ENCODE results near the gene PCSK6. TPM values are rescaled to one million over a fixed set of nuclear protein-coding genes. Genes with fewer than 3 reads are reported as not detected.

The PCSK6 gene
- polyA plus RNA-seq, 2 donors, result 5.4 to 6.5 TPM

- Histone ChIP-seq H3K36me3 (ENCODE audit: control insufficient read depth in 2 of 2, insufficient read depth in 2 of 2, low read length in 1 of 2) (no peaks in the 10 kb centered on the region), H3K9me3 (ENCODE audit: control insufficient read depth in 2 of 2, insufficient read depth in 1 of 2, low read depth in 1 of 2, low read length in 1 of 2) (no peaks in the 10 kb centered on the region), H3K4me3 (ENCODE audit: low read depth in 1 of 2, low read length in 2 of 2) (no peak overlapping the region), H3K4me1 (ENCODE audit: control insufficient read depth in 2 of 2, insufficient read depth in 2 of 2, low read length in 1 of 2) (no peaks in the 10 kb centered on the region), H3K27ac (ENCODE audit: low read depth in 2 of 2, low read length in 1 of 2) (no peak overlapping the region), H3K27me3 (ENCODE audit: control insufficient read depth in 1 of 2, insufficient read depth in 2 of 2, low read length in 2 of 2) (no peaks in the 10 kb centered on the region)
- WGBS, 2 donors, result 92 to 96% methylated on average over 11 of the region's 11 CpGs
These were observed 118.0 kb downstream of the PCSK6 start for GRCh38 chr15:101371519-101371918.

GRCh38 chr15:101371081-101371480 lies 118.4 kb downstream of the PCSK6 start:
- no peaks in the 10 kb centered on the region for H3K4me1 ChIP-seq (ENCODE audit: control insufficient read depth in 2 of 2, insufficient read depth in 2 of 2, low read length in 1 of 2)
- H3K27me3 ChIP-seq (ENCODE audit: control insufficient read depth in 1 of 2, insufficient read depth in 2 of 2, low read length in 2 of 2), result no peaks in the 10 kb centered on the region
- H3K9me3 ChIP-seq (ENCODE audit: control insufficient read depth in 2 of 2, insufficient read depth in 1 of 2, low read depth in 1 of 2, low read length in 1 of 2), result no peaks in the 10 kb centered on the region
- H3K4me3 ChIP-seq (ENCODE audit: low read depth in 1 of 2, low read length in 2 of 2), result no peak overlapping the region
- no peak overlapping the region for H3K27ac ChIP-seq (ENCODE audit: low read depth in 2 of 2, low read length in 1 of 2)
- 90 to 96% methylated on average over 7 of the region's 7 CpGs for WGBS, 2 donors
- no peaks in the 10 kb centered on the region for H3K36me3 ChIP-seq (ENCODE audit: control insufficient read depth in 2 of 2, insufficient read depth in 2 of 2, low read length in 1 of 2)

GRCh38 chr15:101370330-101371024 lies 119.0 kb downstream of the PCSK6 start:
- no peaks in the 10 kb centered on the region for H3K9me3 ChIP-seq (ENCODE audit: control insufficient read depth in 2 of 2, insufficient read depth in 1 of 2, low read depth in 1 of 2, low read length in 1 of 2)
- WGBS, 2 donors, result 93% methylated on average over 26 of the region's 26 CpGs
- H3K4me1 ChIP-seq (ENCODE audit: control insufficient read depth in 2 of 2, insufficient read depth in 2 of 2, low read length in 1 of 2), result no peaks in the 10 kb centered on the region
- no peaks in the 10 kb centered on the region for H3K36me3 ChIP-seq (ENCODE audit: control insufficient read depth in 2 of 2, insufficient read depth in 2 of 2, low read length in 1 of 2)
- H3K4me3 ChIP-seq (ENCODE audit: low read depth in 1 of 2, low read length in 2 of 2), result no peak overlapping the region
- no peak overlapping the region for H3K27ac ChIP-seq (ENCODE audit: low read depth in 2 of 2, low read length in 1 of 2)
- no peaks in the 10 kb centered on the region for H3K27me3 ChIP-seq (ENCODE audit: control insufficient read depth in 1 of 2, insufficient read depth in 2 of 2, low read length in 2 of 2)

- Histone ChIP-seq H3K27me3 (ENCODE audit: control insufficient read depth in 1 of 2, insufficient read depth in 2 of 2, low read length in 2 of 2) (no peaks in the 10 kb centered on the region), H3K36me3 (ENCODE audit: control insufficient read depth in 2 of 2, insufficient read depth in 2 of 2, low read length in 1 of 2) (no peaks in the 10 kb centered on the region), H3K27ac (ENCODE audit: low read depth in 2 of 2, low read length in 1 of 2) (no peak overlapping the region), H3K4me1 (ENCODE audit: control insufficient read depth in 2 of 2, insufficient read depth in 2 of 2, low read length in 1 of 2) (no peaks in the 10 kb centered on the region), H3K4me3 (ENCODE audit: low read depth in 1 of 2, low read length in 2 of 2) (no peak overlapping the region), H3K9me3 (ENCODE audit: control insufficient read depth in 2 of 2, insufficient read depth in 1 of 2, low read depth in 1 of 2, low read length in 1 of 2) (no peaks in the 10 kb centered on the region)
- 84 to 87% methylated on average over 8 of the region's 8 CpGs for WGBS, 2 donors
These were observed 119.8 kb downstream of the PCSK6 start for GRCh38 chr15:101369676-101370075.

- H3K36me3 ChIP-seq (ENCODE audit: control insufficient read depth in 2 of 2, insufficient read depth in 2 of 2, low read length in 1 of 2), result no peaks in the 10 kb centered on the region
- no peak overlapping the region for H3K27ac ChIP-seq (ENCODE audit: low read depth in 2 of 2, low read length in 1 of 2)
- no peaks in the 10 kb centered on the region for H3K9me3 ChIP-seq (ENCODE audit: control insufficient read depth in 2 of 2, insufficient read depth in 1 of 2, low read depth in 1 of 2, low read length in 1 of 2)
- WGBS, 2 donors, result 77 to 79% methylated on average over 15 of the region's 15 CpGs
- H3K27me3 ChIP-seq (ENCODE audit: control insufficient read depth in 1 of 2, insufficient read depth in 2 of 2, low read length in 2 of 2), result no peaks in the 10 kb centered on the region
- no peaks in the 10 kb centered on the region for H3K4me1 ChIP-seq (ENCODE audit: control insufficient read depth in 2 of 2, insufficient read depth in 2 of 2, low read length in 1 of 2)
- no peak overlapping the region for H3K4me3 ChIP-seq (ENCODE audit: low read depth in 1 of 2, low read length in 2 of 2)
These were observed 120.5 kb downstream of the PCSK6 start for GRCh38 chr15:101368861-101369642.

GRCh38 chr15:101368086-101368780 lies 121.3 kb downstream of the PCSK6 start:
- no peaks in the 10 kb centered on the region for H3K36me3 ChIP-seq (ENCODE audit: control insufficient read depth in 2 of 2, insufficient read depth in 2 of 2, low read length in 1 of 2)
- H3K4me1 ChIP-seq (ENCODE audit: control insufficient read depth in 2 of 2, insufficient read depth in 2 of 2, low read length in 1 of 2), result no peaks in the 10 kb centered on the region
- H3K9me3 ChIP-seq (ENCODE audit: control insufficient read depth in 2 of 2, insufficient read depth in 1 of 2, low read depth in 1 of 2, low read length in 1 of 2), result no peaks in the 10 kb centered on the region
- 91 to 94% methylated on average over 14 of the region's 14 CpGs for WGBS, 2 donors
- H3K27ac ChIP-seq (ENCODE audit: low read depth in 2 of 2, low read length in 1 of 2), result no peak overlapping the region
- no peaks in the 10 kb centered on the region for H3K27me3 ChIP-seq (ENCODE audit: control insufficient read depth in 1 of 2, insufficient read depth in 2 of 2, low read length in 2 of 2)
- H3K4me3 ChIP-seq (ENCODE audit: low read depth in 1 of 2, low read length in 2 of 2), result no peak overlapping the region

GRCh38 chr15:101366853-101367252 lies 122.7 kb downstream of the PCSK6 start:
- Histone ChIP-seq H3K36me3 (ENCODE audit: control insufficient read depth in 2 of 2, insufficient read depth in 2 of 2, low read length in 1 of 2) (no peaks in the 10 kb centered on the region), H3K4me3 (ENCODE audit: low read depth in 1 of 2, low read length in 2 of 2) (no peak overlapping the region), H3K27ac (ENCODE audit: low read depth in 2 of 2, low read length in 1 of 2) (no peak overlapping the region), H3K27me3 (ENCODE audit: control insufficient read depth in 1 of 2, insufficient read depth in 2 of 2, low read length in 2 of 2) (no peaks in the 10 kb centered on the region), H3K4me1 (ENCODE audit: control insufficient read depth in 2 of 2, insufficient read depth in 2 of 2, low read length in 1 of 2) (no peaks in the 10 kb centered on the region), H3K9me3 (ENCODE audit: control insufficient read depth in 2 of 2, insufficient read depth in 1 of 2, low read depth in 1 of 2, low read length in 1 of 2) (peaks cover 0 to 2% of the 10 kb centered on the region in 2 donors)
- 50 to 56% methylated on average over 3 of the region's 3 CpGs for WGBS, 2 donors

- Histone ChIP-seq H3K36me3 (ENCODE audit: control insufficient read depth in 2 of 2, insufficient read depth in 2 of 2, low read length in 1 of 2) (no peaks in the 10 kb centered on the region), H3K27me3 (ENCODE audit: control insufficient read depth in 1 of 2, insufficient read depth in 2 of 2, low read length in 2 of 2) (no peaks in the 10 kb centered on the region), H3K4me1 (ENCODE audit: control insufficient read depth in 2 of 2, insufficient read depth in 2 of 2, low read length in 1 of 2) (peaks cover 0 to 6% of the 10 kb centered on the region in 2 donors), H3K27ac (ENCODE audit: low read depth in 2 of 2, low read length in 1 of 2) (no peak overlapping the region), H3K4me3 (ENCODE audit: low read depth in 1 of 2, low read length in 2 of 2) (no peak overlapping the region), H3K9me3 (ENCODE audit: control insufficient read depth in 2 of 2, insufficient read depth in 1 of 2, low read depth in 1 of 2, low read length in 1 of 2) (peaks cover 0 to 2% of the 10 kb centered on the region in 2 donors)
- 84 to 88% methylated on average over 8 of the region's 8 CpGs for WGBS, 2 donors
These were observed 126.4 kb downstream of the PCSK6 start for GRCh38 chr15:101362986-101363566.

- 92 to 98% methylated on average over 10 of the region's 10 CpGs for WGBS, 2 donors
- H3K27ac ChIP-seq (ENCODE audit: low read depth in 2 of 2, low read length in 1 of 2), result no peak overlapping the region
- no peaks in the 10 kb centered on the region for H3K27me3 ChIP-seq (ENCODE audit: control insufficient read depth in 1 of 2, insufficient read depth in 2 of 2, low read length in 2 of 2)
These were observed 127.1 kb downstream of the PCSK6 start for GRCh38 chr15:101362359-101362758.

More at GRCh38 chr15:101362359-101362758, 127.1 kb downstream of the PCSK6 start:
- H3K9me3 ChIP-seq (ENCODE audit: control insufficient read depth in 2 of 2, insufficient read depth in 1 of 2, low read depth in 1 of 2, low read length in 1 of 2), result peaks cover 0 to 2% of the 10 kb centered on the region in 2 donors
- peaks cover 0 to under 1% of the 10 kb centered on the region in 2 donors for H3K36me3 ChIP-seq (ENCODE audit: control insufficient read depth in 2 of 2, insufficient read depth in 2 of 2, low read length in 1 of 2)
- H3K4me1 ChIP-seq (ENCODE audit: control insufficient read depth in 2 of 2, insufficient read depth in 2 of 2, low read length in 1 of 2), result peaks cover 0 to 6% of the 10 kb centered on the region in 2 donors
- no peak overlapping the region for H3K4me3 ChIP-seq (ENCODE audit: low read depth in 1 of 2, low read length in 2 of 2)

Data from esophagus (tissue), 2 donors.